Naive thymus-derived CD4-positive, alpha-beta T cell (primary cell): Measurements from ENCODE around the gene TBC1D9B. TPM values are rescaled to one million over a fixed set of nuclear protein-coding genes. Genes with fewer than 3 reads are reported as not detected.

Experiments
- ATAC-seq: fragments of 150-1000 bp; cut with Tn5 transposase; 2 replicates; pipeline ENCODE4 v1.10.0; 2021; ENCODE audit warnings: mild to moderate bottlenecking, moderate library complexity
- CTCF ChIA-PET: fragments of 350-600 bp; sonication (Branson Sonifier 250); formaldehyde crosslinking; loops from one replicate; lab custom pipeline; 2021; ENCODE audit warnings: antibody characterized with exemption; lab: Charles Lee
- POLR2A ChIA-PET: fragments of 350-600 bp; sonication (Branson Sonifier 250); formaldehyde crosslinking; loops from one replicate; lab custom pipeline; 2021; ENCODE audit warnings: antibody characterized with exemption, inconsistent platforms; lab: Charles Lee
- DNase-seq, 9 donors: peaks; one replicate each; pipeline versions ENCODE4 v3.0.0 to v3.0.0-alpha.2; 2020 to 2022; ENCODE audit warnings: mixed read lengths in 1 of 9
- H3K27ac ChIP-seq: one replicate; pipeline ENCODE4 v1.7.0; 2013; ENCODE audit warnings: mild to moderate bottlenecking, low read depth, low read length, moderate library complexity
- H3K27me3 ChIP-seq, 2 donors: one replicate each; pipeline ENCODE4 v1.7.0; 2013; ENCODE audit warnings: low read length in 2 of 2, mild to moderate bottlenecking in 2 of 2, moderate library complexity in 2 of 2; ENCODE audit not compliant: control insufficient read depth in 2 of 2, insufficient read depth in 2 of 2
- H3K36me3 ChIP-seq, 3 experiments: 1 replicate in 2 of 3; 2 replicates in 1 of 3; pipeline ENCODE4 v1.7.0; 2013; ENCODE audit warnings: low read length in 3 of 3, mild to moderate bottlenecking in 3 of 3, moderate library complexity in 1 of 3; ENCODE audit not compliant: insufficient read depth in 3 of 3, control insufficient read depth in 2 of 3
- H3K4me1 ChIP-seq, 2 donors: one replicate each; pipeline ENCODE4 v1.7.0; 2013; ENCODE audit warnings: low read length in 2 of 2, mild to moderate bottlenecking in 2 of 2, moderate library complexity in 1 of 2; ENCODE audit not compliant: control insufficient read depth in 2 of 2, insufficient read depth in 2 of 2
- H3K4me3 ChIP-seq: 2 replicates; pipeline ENCODE4 v1.7.0; 2013; ENCODE audit warnings: mild to moderate bottlenecking, low read length
- H3K9me3 ChIP-seq, 3 experiments: 1 replicate in 2 of 3; 2 replicates in 1 of 3; pipeline ENCODE4 v1.7.0; 2013; ENCODE audit warnings: low read length in 3 of 3; ENCODE audit not compliant: control insufficient read depth in 2 of 3
- H3K27ac Mint-ChIP-seq, 9 donors: one replicate each; pipeline ENCODE4 v1.8.0; 2020 to 2022; ENCODE audit warnings: mixed read lengths in 9 of 9, mild to moderate bottlenecking in 8 of 9, moderate library complexity in 5 of 9, inconsistent platforms in 2 of 9
- H3K27me3 Mint-ChIP-seq, 5 donors: one replicate each; pipeline ENCODE4 v1.8.0; 2021 to 2022; ENCODE audit warnings: mixed read lengths in 5 of 5, mild to moderate bottlenecking in 1 of 5
- H3K36me3 Mint-ChIP-seq, 5 donors: one replicate each; pipeline ENCODE4 v1.8.0; 2020 to 2022; ENCODE audit warnings: mixed read lengths in 5 of 5, mild to moderate bottlenecking in 3 of 5, inconsistent platforms in 1 of 5
- H3K4me1 Mint-ChIP-seq, 7 donors: one replicate each; pipeline ENCODE4 v1.8.0; 2020 to 2022; ENCODE audit warnings: mixed read lengths in 7 of 7, mild to moderate bottlenecking in 3 of 7, inconsistent platforms in 1 of 7
- H3K4me3 Mint-ChIP-seq, 10 donors: one replicate each; pipeline ENCODE4 v1.8.0; 2020 to 2022; ENCODE audit warnings: mild to moderate bottlenecking in 10 of 10, mixed read lengths in 10 of 10, moderate library complexity in 6 of 10, inconsistent platforms in 2 of 10
- H3K9me3 Mint-ChIP-seq, 11 donors: one replicate each; pipeline ENCODE4 v1.8.0; 2020 to 2022; ENCODE audit warnings: mixed read lengths in 11 of 11, mild to moderate bottlenecking in 4 of 11, inconsistent platforms in 1 of 11, moderate library complexity in 1 of 11
- intact Hi-C, 2 donors: fragments of 100-400 bp; cut with micrococcal nuclease; formaldehyde crosslinking; loops; one replicate each; pipeline ENCODE4 v1.15.1; 2023
- polyA plus RNA-seq, 2 donors: library from polyadenylated mRNA; unstranded; fragments of 300-500 nt; fragmentation: Illumina TruSeq; gene quantifications; one replicate each; pipeline ENCODE4 v1.2.3, GENCODE V29; 2021
- total RNA-seq, 6 experiments: library from RNA in 5 of 6; stranded (reverse) in 5 of 6; gene quantifications; 1 replicate in 5 of 6; 2 replicates in 1 of 6; pipeline ENCODE4 v1.2.3 and lab custom pipeline; 2021 to 2026

The TBC1D9B gene
- total and polyA plus RNA-seq, 7 experiments from 2014 or later, result 19.3 to 117 (median 79.6) TPM

DNA sequence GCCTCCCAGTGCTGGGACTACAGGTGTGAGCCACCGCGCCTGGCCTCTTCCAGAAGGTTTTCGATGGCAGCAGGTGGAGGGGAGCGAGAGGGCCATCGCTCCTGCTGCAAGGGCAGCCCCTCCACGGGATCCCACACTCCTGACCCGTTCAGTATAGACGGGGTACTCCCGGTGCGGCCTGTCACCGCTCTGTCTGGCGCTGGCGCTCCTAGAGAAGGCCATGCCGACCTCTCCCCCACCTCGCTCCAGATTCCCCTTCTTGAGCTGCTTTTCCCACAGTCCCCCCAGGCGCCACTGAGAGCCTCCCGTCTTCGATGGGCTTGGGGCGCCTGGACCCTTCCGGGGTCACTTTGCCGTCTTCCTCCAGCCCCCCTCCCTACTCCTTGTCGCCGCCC, 91.3 kb downstream of the TBC1D9B start:
- no peak overlapping the region for H3K27ac Mint-ChIP-seq
- H3K36me3 ChIP-seq, result peaks cover 0 to 29% (median 0%) of the 10 kb centered on the region in 3 experiments
- peaks cover 0 to 18% (median 4%) of the 10 kb centered on the region in 5 donors for H3K36me3 Mint-ChIP-seq
- DNase-seq (no peak), ATAC-seq (no peak)
- peak overlapping the region in 3 of 10 donors; percentile 16 to 68 (median 21) for H3K4me3 Mint-ChIP-seq
- no peak overlapping the region for H3K27ac ChIP-seq
- H3K27me3 ChIP-seq, result no peaks in the 10 kb centered on the region
- peaks cover 0 to 3% (median 0%) of the 10 kb centered on the region in 5 donors for H3K27me3 Mint-ChIP-seq
- peaks cover 16 to 31% (median 24%) of the 10 kb centered on the region in 7 donors for H3K4me1 Mint-ChIP-seq
- POLR2A ChIA-PET, result interaction anchor here (1.9 to 10.0 kb wide), 2 partner anchors 11 to 193 kb away, joined by 7 to 136 read pairs; partner anchors contain the start of genes HNRNPH1 and MGAT4B
- H3K9me3 ChIP-seq, result no peaks in the 10 kb centered on the region
- H3K4me1 ChIP-seq, result peaks cover 17 to 19% of the 10 kb centered on the region in 2 donors
- CTCF ChIA-PET, result no interaction called here
- no peak overlapping the region for H3K4me3 ChIP-seq
- intact Hi-C loops, result loop anchor here in 1 of 2 donors (5.0 to 10.0 kb wide), 2 partner anchors 476 to 1612 kb away; partner anchors contain the start of genes HNRNPAB and MAPK9
- no peaks in the 10 kb centered on the region for H3K9me3 Mint-ChIP-seq

DNA sequence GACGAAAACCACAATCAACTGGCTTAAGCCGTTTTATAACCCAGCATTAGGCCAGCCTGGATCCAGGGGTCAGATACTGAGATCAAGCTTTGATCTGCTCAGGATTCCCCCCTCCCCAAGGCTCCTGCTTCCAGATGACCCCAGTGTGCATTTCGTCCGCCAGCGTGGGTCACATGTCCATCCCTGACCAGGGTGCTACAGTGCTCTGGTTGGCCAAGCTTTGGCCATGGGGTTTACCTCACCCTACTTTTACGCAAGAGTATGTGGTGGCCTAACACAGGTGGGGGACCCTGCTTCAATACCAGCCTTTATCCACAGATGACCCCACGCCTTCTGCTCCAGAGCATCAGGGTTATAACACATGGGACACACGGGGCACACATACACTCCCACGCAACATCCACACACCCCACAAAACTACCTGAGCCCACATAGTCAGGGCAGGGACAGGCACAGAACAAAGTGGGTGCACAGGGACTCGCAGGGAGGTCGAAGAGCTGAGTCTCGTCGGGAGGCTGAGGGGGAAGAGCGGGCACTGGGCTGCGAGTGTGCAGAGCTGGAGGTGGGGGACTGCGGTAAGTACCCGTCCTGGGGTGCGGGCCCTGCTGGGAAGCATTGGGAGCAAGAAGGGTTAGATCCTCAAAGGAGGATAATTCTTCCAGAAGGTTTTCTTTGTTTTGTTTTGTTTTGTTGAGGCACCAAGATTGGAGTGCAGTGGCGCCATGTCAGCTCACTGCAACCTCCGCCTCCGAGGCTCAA, 92.0 kb downstream of the TBC1D9B start:
- H3K4me1 ChIP-seq, result peaks cover 17 to 19% of the 10 kb centered on the region in 2 donors
- peaks cover 0 to 3% (median 0%) of the 10 kb centered on the region in 5 donors for H3K27me3 Mint-ChIP-seq
- intact Hi-C loops, result loop anchor here in 1 of 2 donors (5.0 to 10.0 kb wide), 2 partner anchors 477 to 1611 kb away; partner anchors contain the start of genes HNRNPAB and MAPK9
- H3K4me3 ChIP-seq, result no peak overlapping the region
- CTCF ChIA-PET, result no interaction called here
- no peaks in the 10 kb centered on the region for H3K9me3 Mint-ChIP-seq
- ATAC-seq, result no peak
- H3K9me3 ChIP-seq, result no peaks in the 10 kb centered on the region
- no peaks in the 10 kb centered on the region for H3K27me3 ChIP-seq
- peak overlapping the region in 9 of 10 donors; percentile 27 to 68 (median 42) for H3K4me3 Mint-ChIP-seq
- H3K4me1 Mint-ChIP-seq, result peaks cover 16 to 31% (median 24%) of the 10 kb centered on the region in 7 donors
- peaks cover 0 to 18% (median 4%) of the 10 kb centered on the region in 5 donors for H3K36me3 Mint-ChIP-seq
- POLR2A ChIA-PET, result interaction anchor here (1.9 to 10.0 kb wide), 2 partner anchors 11 to 192 kb away, joined by 7 to 136 read pairs; partner anchors contain the start of genes HNRNPH1 and MGAT4B
- H3K27ac Mint-ChIP-seq, result peak overlapping the region in 3 of 9 donors; percentile 21 to 91 (median 48)
- no peak overlapping the region for H3K27ac ChIP-seq
- no peak for DNase-seq
- peaks cover 0 to 22% (median 0%) of the 10 kb centered on the region in 3 experiments for H3K36me3 ChIP-seq

DNA sequence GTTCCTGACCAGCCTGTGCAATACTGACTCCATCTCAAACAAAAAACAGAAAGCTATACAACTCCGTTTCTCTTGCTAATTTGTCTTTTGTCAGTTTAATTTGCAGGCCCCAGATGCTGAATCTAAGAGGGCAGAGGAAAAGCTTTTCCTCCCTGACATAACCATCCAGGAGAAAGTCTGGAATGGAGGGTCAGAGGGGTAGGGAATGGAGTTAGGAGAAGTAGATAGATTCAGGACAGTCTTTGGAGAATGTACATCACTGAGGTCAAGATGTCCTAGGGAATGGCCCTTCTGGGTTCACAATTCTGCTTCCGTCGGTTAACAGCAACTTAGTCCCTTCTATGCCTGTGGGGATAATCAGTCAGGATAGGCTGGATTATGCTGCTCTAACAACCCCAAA, 93.6 kb downstream of the TBC1D9B start:
- peaks cover 0 to 3% (median 0%) of the 10 kb centered on the region in 5 donors for H3K27me3 Mint-ChIP-seq
- DNase-seq, result no peak
- Histone ChIP-seq H3K4me1 (peaks cover 3 to 6% of the 10 kb centered on the region in 2 donors), H3K4me3 (no peak overlapping the region), H3K9me3 (no peaks in the 10 kb centered on the region), H3K27ac (no peak overlapping the region), H3K27me3 (no peaks in the 10 kb centered on the region), H3K36me3 (peaks cover 0 to 22% (median 0%) of the 10 kb centered on the region in 3 experiments)
- ChIA-PET CTCF (interaction anchor here (0.6 kb wide), 1 partner anchor 19 kb away, joined by 4 read pairs; no protein-coding TSS in a partner anchor), POLR2A (no interaction called here)
- no peak overlapping the region for H3K27ac Mint-ChIP-seq
- no peaks in the 10 kb centered on the region for H3K9me3 Mint-ChIP-seq
- intact Hi-C loops, result loop anchor here in 1 of 2 donors (10.0 kb wide), 1 partner anchor 1609 kb away; the partner anchor contains the start of gene HNRNPAB
- no peak for ATAC-seq
- H3K4me3 Mint-ChIP-seq, result no peak overlapping the region
- peaks cover 8 to 22% (median 13%) of the 10 kb centered on the region in 7 donors for H3K4me1 Mint-ChIP-seq
- H3K36me3 Mint-ChIP-seq, result peaks cover 0 to 21% (median 4%) of the 10 kb centered on the region in 5 donors

DNA sequence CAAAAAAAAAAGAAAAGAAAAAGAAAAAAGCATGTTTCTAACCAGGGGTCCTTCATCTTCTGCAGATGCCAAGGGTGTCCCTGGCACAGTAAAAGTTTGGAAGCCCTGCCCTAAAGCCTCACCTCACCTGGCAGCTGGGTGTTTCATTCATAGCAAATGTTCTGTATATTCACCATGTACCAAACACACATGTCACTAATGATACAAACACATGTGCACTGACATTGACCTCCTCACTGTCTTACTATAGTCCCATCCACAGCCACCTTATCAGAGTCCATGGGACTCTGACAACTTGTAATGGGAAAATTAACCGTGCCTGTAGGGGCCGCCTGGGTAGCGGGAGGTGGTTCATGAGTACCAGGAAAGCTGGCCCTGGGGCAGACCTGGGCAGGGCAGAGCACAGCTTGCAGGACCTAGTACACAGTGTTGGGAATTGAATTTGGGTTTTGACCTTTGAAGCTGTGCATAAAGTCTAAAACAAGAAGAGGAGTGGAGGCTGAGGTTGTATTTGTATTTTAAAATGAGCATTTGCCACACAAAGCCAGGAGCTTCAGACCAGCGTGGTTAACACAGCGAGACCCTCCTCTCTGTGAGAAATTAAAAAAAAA, 94.6 kb downstream of the TBC1D9B start:
- Mint-ChIP-seq H3K36me3 (peaks cover 0 to 21% (median 4%) of the 10 kb centered on the region in 5 donors), H3K27ac (no peak overlapping the region), H3K4me1 (peaks cover 6 to 16% (median 10%) of the 10 kb centered on the region in 7 donors), H3K9me3 (no peaks in the 10 kb centered on the region), H3K4me3 (peak overlapping the region in 1 of 10 donors; percentile 5), H3K27me3 (peaks cover 0 to 3% (median 0%) of the 10 kb centered on the region in 5 donors)
- Histone ChIP-seq H3K27ac (no peak overlapping the region), H3K36me3 (peaks cover 0 to 22% (median 0%) of the 10 kb centered on the region in 3 experiments), H3K4me3 (no peak overlapping the region), H3K4me1 (peaks cover 0 to under 1% of the 10 kb centered on the region in 2 donors), H3K9me3 (no peaks in the 10 kb centered on the region), H3K27me3 (no peaks in the 10 kb centered on the region)
- no peak for DNase-seq
- ChIA-PET POLR2A (no interaction called here), CTCF (no interaction called here)
- intact Hi-C loops, result loop anchor here in 1 of 2 donors (10.0 kb wide), 1 partner anchor 1608 kb away; the partner anchor contains the start of gene HNRNPAB
- no peak for ATAC-seq

DNA sequence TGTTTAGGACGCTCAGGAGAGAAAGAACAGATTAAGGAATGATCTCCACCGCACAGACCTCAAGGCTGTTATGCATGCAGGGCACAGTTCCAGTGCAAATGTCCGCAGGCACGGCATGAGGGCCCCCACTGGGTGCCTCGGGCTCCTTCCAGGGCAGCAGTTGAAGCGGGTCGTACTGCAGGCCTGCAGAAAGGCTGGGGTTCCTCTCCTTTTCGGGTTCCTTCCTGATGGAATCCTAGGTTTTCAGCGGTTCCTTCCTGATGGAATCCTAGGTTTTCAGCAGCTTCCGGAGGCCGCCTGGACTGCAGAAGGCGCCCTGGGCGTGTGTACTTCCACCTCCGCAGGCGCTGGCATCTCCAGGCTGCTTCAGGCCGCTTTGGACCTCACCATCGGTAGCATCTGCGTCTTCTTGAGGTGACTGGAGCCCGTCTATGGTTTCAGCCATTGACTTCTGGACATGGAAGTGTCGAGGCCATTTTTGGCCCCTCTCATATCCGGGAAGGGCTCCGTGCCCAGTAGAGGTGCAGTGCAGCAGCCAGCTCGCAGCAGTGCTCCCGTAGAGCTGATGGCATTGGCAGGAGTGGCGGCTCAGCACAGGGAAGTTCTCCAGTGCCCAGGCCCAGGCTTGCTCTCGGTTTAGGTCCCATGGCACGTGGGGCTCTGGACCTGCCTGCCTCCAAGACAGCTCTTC, 95.4 kb downstream of the TBC1D9B start:
- no peaks in the 10 kb centered on the region for H3K4me1 ChIP-seq
- ATAC-seq (no peak), DNase-seq (no peak)
- Mint-ChIP-seq H3K4me1 (peaks cover 0 to 9% (median 6%) of the 10 kb centered on the region in 7 donors), H3K9me3 (no peaks in the 10 kb centered on the region), H3K4me3 (no peak overlapping the region), H3K36me3 (peaks cover 0 to 21% (median 4%) of the 10 kb centered on the region in 5 donors), H3K27me3 (peaks cover 0 to 3% (median 0%) of the 10 kb centered on the region in 5 donors), H3K27ac (no peak overlapping the region)
- ChIA-PET CTCF (no interaction called here), POLR2A (interaction anchor here (0.8 to 1.5 kb wide), 2 partner anchors 8 to 9 kb away, joined by 3 to 8 read pairs; partner anchors contain the start of gene SQSTM1)
- intact Hi-C loops, result loop anchor here in 1 of 2 donors (10.0 kb wide), 1 partner anchor 1607 kb away; the partner anchor contains the start of gene HNRNPAB
- H3K27ac ChIP-seq, result no peak overlapping the region
- peaks cover 0 to 22% (median 0%) of the 10 kb centered on the region in 3 experiments for H3K36me3 ChIP-seq
- H3K4me3 ChIP-seq, result no peak overlapping the region
- H3K27me3 ChIP-seq, result no peaks in the 10 kb centered on the region
- no peaks in the 10 kb centered on the region for H3K9me3 ChIP-seq
